Uterus (tissue), 4 donors: ENCODE measurements around the gene SRC. TPM values are rescaled to one million over a fixed set of nuclear protein-coding genes. Genes with fewer than 3 reads are reported as not detected.

Experiments
- DNase-seq, 2 donors: peaks; one replicate each; pipeline ENCODE4 v3.0.0-alpha.2; 2019 to 2020
- H3K27ac ChIP-seq, 2 donors: fragments of 200-600 bp; sonication (generic); 1 replicate in 1 of 2; 2 replicates in 1 of 2; pipeline ENCODE4 v1.5.1; 2016 to 2018
- H3K27me3 ChIP-seq, 2 donors: fragments of 200-600 bp; sonication (generic); one replicate each; pipeline ENCODE4 v1.5.1; 2018 to 2019; ENCODE audit warnings: control low read depth in 1 of 2
- H3K36me3 ChIP-seq, 2 donors: fragments of 200-600 bp; sonication (generic); one replicate each; pipeline ENCODE4 v1.5.1; 2019; ENCODE audit warnings: control low read depth in 1 of 2
- H3K4me1 ChIP-seq, 2 donors: fragments of 200-600 bp; sonication (generic); one replicate each; pipeline ENCODE4 v1.5.1; 2018 to 2019; ENCODE audit warnings: control low read depth in 1 of 2
- H3K4me3 ChIP-seq, 2 donors: fragments of 200-600 bp; sonication (generic); 1 replicate in 1 of 2; 2 replicates in 1 of 2; pipeline ENCODE4 v1.5.1; 2018 to 2019; ENCODE audit warnings: mild to moderate bottlenecking in 1 of 2
- H3K9me3 ChIP-seq, 2 donors: fragments of 200-600 bp; sonication (generic); one replicate each; pipeline ENCODE4 v1.5.1; 2019; ENCODE audit warnings: control low read depth in 1 of 2
- CTCF ChIP-seq, 4 experiments: fragments of 200-600 bp in 2 of 4; fragments of 450-650 bp in 2 of 4; sonication (generic) in 2 of 4; IDR thresholded peaks; one replicate each; pipeline ENCODE4 v1.5.1; 2016 to 2019; ENCODE audit warnings: antibody characterized with exemption in 4 of 4, mild to moderate bottlenecking in 2 of 4, moderate library complexity in 1 of 4
- POLR2A ChIP-seq, 2 donors: fragments of 450-650 bp; IDR thresholded peaks; one replicate each; pipeline ENCODE4 v1.6.1; 2016; ENCODE audit warnings: antibody characterized with exemption in 2 of 2, mild to moderate bottlenecking in 1 of 2, moderate library complexity in 1 of 2
- intact Hi-C: fragments of 100-400 bp; cut with DNase I; formaldehyde crosslinking; loops from one replicate; pipeline ENCODE4 v1.15.1; 2023; ENCODE audit warnings: low total_unique reads
- total RNA-seq, 4 donors: library from RNA; depleted of rRNA in 3 of 4; stranded (reverse); fragments of >200 nt in 3 of 4; gene quantifications; one replicate each; pipeline versions ENCODE4 v1.1.0 to v1.2.4, GENCODE V29; 2014 to 2023
- donor health status: DM: yes; HTN: yes; CAD: no.

The SRC gene
- total RNA-seq, result 100 to 1,000 TPM in 1 of 4 donors, 10 to 100 TPM in 3; 25.0 to 110 (median 34.1) TPM

GRCh38 chr20:37345339-37346235 lies at the start of gene SRC:
SRC (plus strand) TSS chr20:37346140; CDS start chr20:37384154, 38,014 bp downstream.
- peak within 1 kb of the TSS; percentile 53 to 60 for H3K4me3 ChIP-seq
- TF ChIP-seq POLR2A (IDR thresholded peaks at IDR 0.05), result peak; percentile 58 to 64
- TF ChIP-seq CTCF (IDR thresholded peaks at IDR 0.05), result no peak
- no peaks in the 10 kb centered on the region for H3K27me3 ChIP-seq
- peak; percentile 87 to 89 for DNase-seq
- no peaks in the 10 kb centered on the region for H3K4me1 ChIP-seq
- no peaks in the 10 kb centered on the region for H3K36me3 ChIP-seq
- intact Hi-C loops, result no loop called here
- peak within 1 kb of the TSS; percentile 91 to 93 for H3K27ac ChIP-seq
- H3K9me3 ChIP-seq, result no peaks in the 10 kb centered on the region

DNA sequence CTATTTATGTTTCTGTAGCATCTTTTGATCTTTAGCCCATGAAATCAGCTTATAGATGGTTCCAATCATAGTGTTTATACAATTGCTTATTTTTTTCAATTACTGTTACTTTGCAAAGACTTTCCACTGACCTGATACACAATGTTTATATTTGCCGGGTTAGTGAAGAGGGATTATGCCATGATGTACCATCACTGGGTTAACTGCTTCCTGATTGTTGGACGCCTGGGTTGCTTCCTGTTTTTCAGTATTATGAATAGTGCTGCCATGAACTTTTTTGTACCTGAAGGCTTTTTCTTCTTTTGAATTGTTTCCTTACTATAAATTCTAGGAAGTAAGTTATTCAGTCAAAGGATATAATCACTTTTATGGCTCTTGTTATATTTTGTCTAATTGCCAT lies 49.6 kb upstream of the SRC start:
- no peak for DNase-seq
- peak overlapping the region; percentile 82 to 93 for H3K27ac ChIP-seq
- no peak for TF ChIP-seq POLR2A (IDR thresholded peaks at IDR 0.05)
- H3K36me3 ChIP-seq, result no peaks in the 10 kb centered on the region
- intact Hi-C loops, result no loop called here
- H3K27me3 ChIP-seq, result no peaks in the 10 kb centered on the region
- peaks cover 11 to 12% of the 10 kb centered on the region in 2 donors for H3K4me1 ChIP-seq
- H3K4me3 ChIP-seq, result no peak overlapping the region
- no peaks in the 10 kb centered on the region for H3K9me3 ChIP-seq

DNA sequence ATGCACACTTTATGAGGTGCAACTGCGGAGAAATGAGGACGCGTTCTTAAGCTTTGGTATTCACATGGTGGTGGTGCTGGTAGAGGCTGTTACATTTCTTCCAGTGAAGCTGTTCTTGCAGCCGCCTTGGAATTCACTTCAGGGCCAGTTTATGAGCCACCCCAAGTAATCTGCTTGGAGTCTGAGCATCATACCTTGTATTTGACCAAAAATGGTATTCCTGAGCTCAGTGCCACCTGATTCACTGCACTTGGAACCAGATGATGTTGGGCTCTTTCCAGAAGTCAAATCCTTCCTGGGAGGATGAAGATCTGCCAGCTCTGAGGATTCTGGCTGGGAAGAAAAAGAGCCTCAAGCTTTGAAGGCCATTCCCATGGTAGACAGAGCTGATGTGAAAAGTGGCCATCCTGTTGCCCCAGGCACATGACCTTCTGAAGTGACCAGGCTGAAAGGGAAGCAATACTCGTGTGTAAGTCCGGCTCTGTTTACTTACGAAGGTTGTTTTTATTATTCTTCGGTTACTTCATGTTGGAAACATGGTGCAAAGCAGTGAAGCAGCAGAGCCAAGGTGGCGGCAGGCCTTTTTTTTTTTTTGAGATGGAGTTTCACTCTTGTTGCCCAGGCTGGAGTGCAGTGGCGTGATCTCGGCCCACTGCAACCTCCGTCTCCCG lies 48.7 kb upstream of the SRC start:
- no peak overlapping the region for H3K4me3 ChIP-seq
- H3K9me3 ChIP-seq, result no peaks in the 10 kb centered on the region
- DNase-seq, result peak; percentile 62 to 81
- no peak for TF ChIP-seq CTCF (IDR thresholded peaks at IDR 0.05)
- peak in 1 of 2 donors; percentile 16 for TF ChIP-seq POLR2A (IDR thresholded peaks at IDR 0.05)
- H3K4me1 ChIP-seq, result peaks cover 11 to 12% of the 10 kb centered on the region in 2 donors
- H3K36me3 ChIP-seq, result no peaks in the 10 kb centered on the region
- intact Hi-C loops, result no loop called here
- H3K27ac ChIP-seq, result peak overlapping the region; percentile 82 to 93
- no peaks in the 10 kb centered on the region for H3K27me3 ChIP-seq

GRCh38 chr20:37298190-37298939 lies 47.6 kb upstream of the SRC start:
- no peak for TF ChIP-seq POLR2A (IDR thresholded peaks at IDR 0.05)
- peak in 1 of 2 donors; percentile 37 for DNase-seq
- intact Hi-C loops, result no loop called here

DNA sequence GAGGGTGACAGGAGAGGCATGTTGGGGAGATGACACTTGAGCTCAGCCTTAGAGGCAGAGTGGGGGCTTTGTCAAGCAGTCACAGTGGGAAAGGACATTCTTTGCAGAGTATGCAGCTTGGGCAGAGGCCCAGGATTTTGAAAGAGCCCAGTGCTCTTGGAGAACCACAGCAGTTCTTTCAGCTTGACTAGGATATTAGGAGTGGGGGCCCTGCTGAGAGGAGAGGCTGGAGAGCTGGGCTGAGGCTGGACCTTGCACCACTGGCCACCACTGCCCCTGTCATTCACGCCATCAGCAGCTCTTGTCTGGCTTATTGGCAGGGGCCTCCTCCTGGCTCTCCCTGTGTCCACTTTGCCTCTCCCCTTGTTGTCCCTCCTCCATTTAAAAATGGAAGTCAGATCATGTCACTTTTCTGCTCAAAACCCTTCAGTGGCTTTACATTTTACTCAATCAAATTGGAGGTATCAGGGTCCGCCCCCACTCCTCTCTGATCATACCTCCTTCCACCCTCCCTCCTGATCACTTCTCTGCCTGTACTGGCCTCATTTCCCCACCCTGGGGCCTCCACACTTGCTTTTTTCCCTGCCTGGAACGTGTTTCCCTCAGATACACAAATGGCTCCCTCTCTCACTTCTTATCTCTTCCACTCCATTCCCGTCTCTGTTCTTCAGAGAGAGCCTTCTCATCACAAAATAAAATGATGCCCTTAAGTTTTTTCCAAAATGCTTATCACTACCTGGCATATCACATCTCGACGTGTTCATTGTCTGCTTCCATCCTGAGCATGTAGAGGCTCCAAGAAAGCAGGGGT lies 46.0 kb upstream of the SRC start:
- Histone ChIP-seq H3K27me3 (no peaks in the 10 kb centered on the region), H3K27ac (peak overlapping the region; percentile 56 to 82), H3K4me1 (peaks cover 11 to 12% of the 10 kb centered on the region in 2 donors), H3K9me3 (no peaks in the 10 kb centered on the region), H3K4me3 (no peak overlapping the region), H3K36me3 (no peaks in the 10 kb centered on the region)
- no peak for TF ChIP-seq CTCF (IDR thresholded peaks at IDR 0.05)
- TF ChIP-seq POLR2A (IDR thresholded peaks at IDR 0.05), result no peak
- intact Hi-C loops, result no loop called here
- no peak for DNase-seq

More at GRCh38 chr20:37298190-37298939, 47.6 kb upstream of the SRC start:
- H3K36me3 ChIP-seq, result no peaks in the 10 kb centered on the region
- H3K27ac ChIP-seq, result peak overlapping the region; percentile 82 to 93
- H3K4me3 ChIP-seq, result no peak overlapping the region
- peaks cover 11 to 12% of the 10 kb centered on the region in 2 donors for H3K4me1 ChIP-seq
- no peaks in the 10 kb centered on the region for H3K9me3 ChIP-seq
- no peaks in the 10 kb centered on the region for H3K27me3 ChIP-seq
